Activated CD4-positive, alpha-beta T cell treated with anti-CD3 and anti-CD28 coated beads, Interleukin-2, amount 10 ng/mL, durations not matched to agents 7 days and 5 days (primary cell): ENCODE results near the gene SLC30A3. TPM values are rescaled to one million over a fixed set of nuclear protein-coding genes. Genes with fewer than 3 reads are reported as not detected.
A peak's percentile ranks its signal among the peaks of the same experiment; 100 is the strongest.

Source experiments
- CTCF ChIA-PET: fragments of 350-600 bp; sonication (Branson Sonifier 250); formaldehyde crosslinking; loops from one replicate; lab custom pipeline; 2021; ENCODE audit warnings: antibody characterized with exemption; lab: Charles Lee
- POLR2A ChIA-PET: fragments of 350-600 bp; sonication (Branson Sonifier 250); formaldehyde crosslinking; loops from one replicate; lab custom pipeline; 2021; ENCODE audit warnings: antibody characterized with exemption; lab: Charles Lee
- DNase-seq: peaks from one replicate; pipeline ENCODE4 v3.0.0-alpha.2; 2020
- H3K27ac Mint-ChIP-seq: one replicate; pipeline ENCODE4 v1.8.0; 2021; ENCODE audit warnings: mild to moderate bottlenecking, moderate library complexity, mixed read lengths
- H3K27me3 Mint-ChIP-seq: one replicate; pipeline ENCODE4 v1.8.0; 2021; ENCODE audit warnings: mixed read lengths
- H3K36me3 Mint-ChIP-seq: one replicate; pipeline ENCODE4 v1.8.0; 2021; ENCODE audit warnings: low read depth, mixed read lengths
- H3K4me1 Mint-ChIP-seq: one replicate; pipeline ENCODE4 v1.8.0; 2021; ENCODE audit warnings: mixed read lengths
- H3K4me3 Mint-ChIP-seq: one replicate; pipeline ENCODE4 v1.8.0; 2021; ENCODE audit warnings: mild to moderate bottlenecking, moderate library complexity, mixed read lengths
- H3K9me3 Mint-ChIP-seq: one replicate; pipeline ENCODE4 v1.8.0; 2021; ENCODE audit warnings: mixed read lengths
- total RNA-seq, 2 experiments: library from RNA; stranded (reverse); gene quantifications; one replicate each; pipeline ENCODE4 v1.2.3, GENCODE V29; 2021

The SLC30A3 gene
- total RNA-seq, 2 experiments from 2014 or later = 0.23 to 0.45 TPM

DNA sequence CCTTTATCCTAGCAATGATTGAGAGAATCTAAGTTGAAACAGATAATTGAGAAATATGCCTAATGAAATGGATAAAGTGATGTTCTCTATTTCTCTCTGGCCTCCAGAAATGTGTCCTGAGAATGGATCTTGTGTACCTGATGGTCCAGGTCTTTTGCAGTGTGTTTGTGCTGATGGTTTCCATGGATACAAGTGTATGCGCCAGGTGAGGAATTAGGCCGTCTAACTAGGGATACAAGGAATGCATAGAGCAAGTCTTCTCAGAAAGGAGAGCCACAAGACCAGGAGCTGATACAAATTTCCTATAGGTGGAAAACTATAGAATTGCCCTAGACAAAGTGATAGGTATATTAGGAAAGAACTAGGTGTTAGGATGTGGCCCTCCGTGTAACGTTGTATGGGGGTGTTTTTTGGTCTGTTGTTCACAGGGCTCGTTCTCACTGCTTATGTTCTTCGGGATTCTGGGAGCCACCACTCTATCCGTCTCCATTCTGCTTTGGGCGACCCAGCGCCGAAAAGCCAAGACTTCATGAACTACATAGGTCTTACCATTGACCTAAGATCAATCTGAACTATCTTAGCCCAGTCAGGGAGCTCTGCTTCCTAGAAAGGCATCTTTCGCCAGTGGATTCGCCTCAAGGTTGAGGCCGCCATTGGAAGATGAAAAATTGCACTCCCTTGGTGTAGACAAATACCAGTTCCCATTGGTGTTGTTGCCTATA lies 46.3 kb downstream of the SLC30A3 start:
- DNase-seq = no peak
- ChIA-PET CTCF (interaction anchor here (0.7 kb wide), 1 partner anchor 13 kb away, joined by 3 read pairs; no protein-coding TSS in a partner anchor), POLR2A (interaction anchor here (0.7 kb wide), 1 partner anchor 86 kb away, joined by 3 read pairs; no protein-coding TSS in a partner anchor)
- Mint-ChIP-seq H3K27me3 (no peaks in the 10 kb centered on the region), H3K4me1 (peaks cover 58% of the 10 kb centered on the region), H3K9me3 (no peaks in the 10 kb centered on the region), H3K27ac (peak overlapping the region; percentile 96), H3K36me3 (peaks cover 47% of the 10 kb centered on the region), H3K4me3 (peak overlapping the region; percentile 94)

- Mint-ChIP-seq H3K27me3 (no peaks in the 10 kb centered on the region), H3K27ac (no peak overlapping the region), H3K4me1 (peaks cover 58% of the 10 kb centered on the region), H3K36me3 (peaks cover 39% of the 10 kb centered on the region), H3K9me3 (no peaks in the 10 kb centered on the region), H3K4me3 (no peak overlapping the region)
- no peak for DNase-seq
- CTCF ChIA-PET = no interaction called here
- POLR2A ChIA-PET = no interaction called here
Observed at GRCh38 chr2:27214941-27215340, 47.9 kb downstream of the SLC30A3 start.

GRCh38 chr2:27212626-27213471 lies 50.0 kb downstream of the SLC30A3 start:
- H3K4me1 Mint-ChIP-seq = peaks cover 57% of the 10 kb centered on the region
- H3K27me3 Mint-ChIP-seq = no peaks in the 10 kb centered on the region
- ChIA-PET CTCF (interaction anchor here (0.7 kb wide), 1 partner anchor 90 kb away, joined by 3 read pairs; no protein-coding TSS in a partner anchor), POLR2A (interaction anchor here (1.4 kb wide), 1 partner anchor 79 kb away, joined by 3 read pairs; the partner anchor contains the start of gene PREB)
- DNase-seq = peak; percentile 68
- peak overlapping the region; percentile 95 for H3K4me3 Mint-ChIP-seq
- H3K9me3 Mint-ChIP-seq = no peaks in the 10 kb centered on the region
- peaks cover 35% of the 10 kb centered on the region for H3K36me3 Mint-ChIP-seq
- peak overlapping the region; percentile 100 for H3K27ac Mint-ChIP-seq

- POLR2A ChIA-PET = interaction anchor here (1.4 kb wide), 1 partner anchor 78 kb away, joined by 3 read pairs; the partner anchor contains the start of gene PREB
- peaks cover 30% of the 10 kb centered on the region for H3K36me3 Mint-ChIP-seq
- H3K4me3 Mint-ChIP-seq = peak within 1 kb of the TSS; percentile 95
- peak; percentile 90 for DNase-seq
- H3K27ac Mint-ChIP-seq = peak within 1 kb of the TSS; percentile 100
- H3K4me1 Mint-ChIP-seq = peaks cover 53% of the 10 kb centered on the region
- no peaks in the 10 kb centered on the region for H3K9me3 Mint-ChIP-seq
- H3K27me3 Mint-ChIP-seq = no peaks in the 10 kb centered on the region
- CTCF ChIA-PET = no interaction called here
Observed at GRCh38 chr2:27211943-27212625, 50.8 kb downstream of the SLC30A3 start, which contains the start of the genes ATRAID and SLC5A6. TSS of gene ATRAID (plus strand) at chr2:27212041. CDS start at chr2:27212369, 328 bp downstream. TSS of gene SLC5A6 (minus strand) at chr2:27212268. CDS start at chr2:27207650, 4,618 bp downstream.

GRCh38 chr2:27211241-27211942 lies 51.5 kb downstream of the SLC30A3 start:
- CTCF ChIA-PET = interaction anchor here (0.9 kb wide), 1 partner anchor 182 kb away, joined by 3 read pairs; no protein-coding TSS in a partner anchor
- POLR2A ChIA-PET = interaction anchor here (1.4 kb wide), 1 partner anchor 78 kb away, joined by 3 read pairs; the partner anchor contains the start of gene PREB
- no peak for DNase-seq

GRCh38 chr2:27209621-27210401 lies 53.0 kb downstream of the SLC30A3 start:
- no peak for DNase-seq
- ChIA-PET POLR2A (no interaction called here), CTCF (no interaction called here)
- Mint-ChIP-seq H3K27ac (peak overlapping the region; percentile 65), H3K4me1 (peaks cover 50% of the 10 kb centered on the region), H3K9me3 (no peaks in the 10 kb centered on the region), H3K36me3 (peaks cover 33% of the 10 kb centered on the region), H3K4me3 (peak overlapping the region; percentile 30), H3K27me3 (no peaks in the 10 kb centered on the region)

More at GRCh38 chr2:27211241-27211942, 51.5 kb downstream of the SLC30A3 start:
- Mint-ChIP-seq H3K36me3 (peaks cover 26% of the 10 kb centered on the region), H3K27ac (peak overlapping the region; percentile 100), H3K27me3 (no peaks in the 10 kb centered on the region), H3K4me3 (peak overlapping the region; percentile 95), H3K4me1 (peaks cover 46% of the 10 kb centered on the region), H3K9me3 (no peaks in the 10 kb centered on the region)

- Mint-ChIP-seq H3K36me3 (peaks cover 33% of the 10 kb centered on the region), H3K4me3 (no peak overlapping the region), H3K27ac (no peak overlapping the region), H3K27me3 (no peaks in the 10 kb centered on the region), H3K4me1 (peaks cover 50% of the 10 kb centered on the region), H3K9me3 (no peaks in the 10 kb centered on the region)
- CTCF ChIA-PET = no interaction called here
- POLR2A ChIA-PET = no interaction called here
- DNase-seq = no peak
Observed at GRCh38 chr2:27208486-27209050, 54.3 kb downstream of the SLC30A3 start.

- Mint-ChIP-seq H3K27ac (no peak overlapping the region), H3K27me3 (no peaks in the 10 kb centered on the region), H3K9me3 (no peaks in the 10 kb centered on the region), H3K4me1 (peaks cover 41% of the 10 kb centered on the region), H3K36me3 (peaks cover 32% of the 10 kb centered on the region), H3K4me3 (no peak overlapping the region)
- ChIA-PET CTCF (interaction anchor here (0.8 kb wide), 1 partner anchor 73 kb away, joined by 3 read pairs; no protein-coding TSS in a partner anchor), POLR2A (no interaction called here)
- no peak for DNase-seq
Observed at GRCh38 chr2:27206346-27206745, 56.5 kb downstream of the SLC30A3 start.

- no peak for DNase-seq
- ChIA-PET CTCF (interaction anchor here (0.5 to 0.9 kb wide), 3 partner anchors 18 to 451 kb away, joined by 3 to 4 read pairs (median 3); no protein-coding TSS in a partner anchor), POLR2A (no interaction called here)
- Mint-ChIP-seq H3K4me1 (peaks cover 37% of the 10 kb centered on the region), H3K27ac (peak overlapping the region; percentile 80), H3K36me3 (peaks cover 32% of the 10 kb centered on the region), H3K27me3 (no peaks in the 10 kb centered on the region), H3K9me3 (no peaks in the 10 kb centered on the region), H3K4me3 (no peak overlapping the region)
Observed at GRCh38 chr2:27205206-27205605, 57.6 kb downstream of the SLC30A3 start.

- Mint-ChIP-seq H3K36me3 (peaks cover 28% of the 10 kb centered on the region), H3K9me3 (no peaks in the 10 kb centered on the region), H3K27ac (peak overlapping the region; percentile 80), H3K4me3 (no peak overlapping the region), H3K4me1 (peaks cover 31% of the 10 kb centered on the region), H3K27me3 (no peaks in the 10 kb centered on the region)
- no peak for DNase-seq
- ChIA-PET CTCF (no interaction called here), POLR2A (no interaction called here)
Observed at GRCh38 chr2:27204566-27204965, 58.3 kb downstream of the SLC30A3 start.

DNA sequence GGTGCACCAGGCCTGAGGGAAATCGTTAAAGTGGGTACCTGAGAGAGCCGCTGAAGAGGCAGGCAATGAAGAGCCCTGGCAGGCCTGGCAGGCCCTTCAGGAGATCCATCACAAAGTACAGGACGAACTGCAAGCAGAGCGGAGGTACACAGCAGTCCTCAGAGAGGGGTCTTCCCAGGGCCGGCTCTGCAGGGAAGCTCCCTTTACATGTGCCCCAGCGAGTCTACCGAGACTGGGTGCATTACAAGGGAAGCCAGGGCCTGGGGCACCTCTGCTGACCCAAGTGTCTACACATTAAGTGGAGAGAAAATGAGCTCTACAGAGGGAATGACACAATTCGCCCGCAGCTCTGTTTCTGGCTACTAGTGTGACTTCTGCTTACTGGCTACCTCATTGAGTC lies 59.1 kb downstream of the SLC30A3 start:
- peaks cover 23% of the 10 kb centered on the region for H3K4me1 Mint-ChIP-seq
- no peaks in the 10 kb centered on the region for H3K27me3 Mint-ChIP-seq
- POLR2A ChIA-PET = no interaction called here
- H3K36me3 Mint-ChIP-seq = peaks cover 26% of the 10 kb centered on the region
- no peak overlapping the region for H3K4me3 Mint-ChIP-seq
- CTCF ChIA-PET = interaction anchor here (0.6 kb wide), 2 partner anchors 13 to 344 kb away, joined by 3 to 5 read pairs; no protein-coding TSS in a partner anchor
- DNase-seq = no peak
- H3K27ac Mint-ChIP-seq = no peak overlapping the region
- H3K9me3 Mint-ChIP-seq = no peaks in the 10 kb centered on the region
